Activated CD4-positive, alpha-beta T cell treated with anti-CD3 and anti-CD28 coated beads for 48 hours (primary cell): ENCODE results near the gene PAPPA2.
A peak's percentile ranks its signal among the peaks of the same experiment; 100 is the strongest.
"Not testable (repeated sequence)": the region's sequence is repeated elsewhere in the genome, so short reads cannot be mapped to it uniquely, and the experiment has no call there.

Source experiments
- DNase-seq: peaks from one replicate; pipeline ENCODE4 v3.0.0-alpha.2; 2020

The PAPPA2 gene, protein sequence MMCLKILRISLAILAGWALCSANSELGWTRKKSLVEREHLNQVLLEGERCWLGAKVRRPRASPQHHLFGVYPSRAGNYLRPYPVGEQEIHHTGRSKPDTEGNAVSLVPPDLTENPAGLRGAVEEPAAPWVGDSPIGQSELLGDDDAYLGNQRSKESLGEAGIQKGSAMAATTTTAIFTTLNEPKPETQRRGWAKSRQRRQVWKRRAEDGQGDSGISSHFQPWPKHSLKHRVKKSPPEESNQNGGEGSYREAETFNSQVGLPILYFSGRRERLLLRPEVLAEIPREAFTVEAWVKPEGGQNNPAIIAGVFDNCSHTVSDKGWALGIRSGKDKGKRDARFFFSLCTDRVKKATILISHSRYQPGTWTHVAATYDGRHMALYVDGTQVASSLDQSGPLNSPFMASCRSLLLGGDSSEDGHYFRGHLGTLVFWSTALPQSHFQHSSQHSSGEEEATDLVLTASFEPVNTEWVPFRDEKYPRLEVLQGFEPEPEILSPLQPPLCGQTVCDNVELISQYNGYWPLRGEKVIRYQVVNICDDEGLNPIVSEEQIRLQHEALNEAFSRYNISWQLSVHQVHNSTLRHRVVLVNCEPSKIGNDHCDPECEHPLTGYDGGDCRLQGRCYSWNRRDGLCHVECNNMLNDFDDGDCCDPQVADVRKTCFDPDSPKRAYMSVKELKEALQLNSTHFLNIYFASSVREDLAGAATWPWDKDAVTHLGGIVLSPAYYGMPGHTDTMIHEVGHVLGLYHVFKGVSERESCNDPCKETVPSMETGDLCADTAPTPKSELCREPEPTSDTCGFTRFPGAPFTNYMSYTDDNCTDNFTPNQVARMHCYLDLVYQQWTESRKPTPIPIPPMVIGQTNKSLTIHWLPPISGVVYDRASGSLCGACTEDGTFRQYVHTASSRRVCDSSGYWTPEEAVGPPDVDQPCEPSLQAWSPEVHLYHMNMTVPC (N-terminal part only)

DNA sequence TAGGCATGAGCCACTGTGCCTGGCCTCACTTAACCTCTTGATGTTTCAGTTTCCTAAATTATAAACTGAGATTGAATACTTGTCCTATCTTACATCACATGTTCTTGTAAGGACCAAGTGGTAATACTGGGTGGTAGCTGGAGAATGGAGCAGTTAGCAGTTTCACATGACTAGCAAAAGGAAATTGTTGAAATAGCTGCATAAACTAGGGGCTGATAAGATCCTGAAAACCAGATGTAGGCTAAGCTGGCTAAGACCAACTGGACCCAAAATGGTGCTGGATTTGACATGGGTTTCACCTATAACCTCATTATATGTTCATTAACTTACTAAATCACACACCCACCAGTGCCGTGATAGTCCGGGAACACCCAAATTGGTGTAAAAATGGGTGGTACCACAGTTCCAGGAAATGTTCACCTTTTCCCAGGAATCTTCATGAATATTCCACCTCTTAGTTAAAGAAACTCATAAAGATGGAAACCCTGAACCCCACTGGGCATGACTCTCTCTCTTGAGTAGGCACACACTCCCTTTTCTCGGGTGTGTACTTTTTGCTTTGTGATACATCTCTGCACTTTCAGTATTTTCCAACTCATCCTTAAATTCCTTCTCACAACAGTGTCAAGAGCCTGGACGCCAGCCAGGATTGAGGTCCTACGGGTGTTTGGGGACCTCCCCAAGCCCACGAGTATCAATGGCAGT is at the start of gene PAPPA2:
Gene PAPPA2 (plus strand): TSS at position 502 of the 705 bp plus-strand sequence. CDS start 93,148 bp downstream, outside the sequence.
- DNase-seq, result no peak

DNA sequence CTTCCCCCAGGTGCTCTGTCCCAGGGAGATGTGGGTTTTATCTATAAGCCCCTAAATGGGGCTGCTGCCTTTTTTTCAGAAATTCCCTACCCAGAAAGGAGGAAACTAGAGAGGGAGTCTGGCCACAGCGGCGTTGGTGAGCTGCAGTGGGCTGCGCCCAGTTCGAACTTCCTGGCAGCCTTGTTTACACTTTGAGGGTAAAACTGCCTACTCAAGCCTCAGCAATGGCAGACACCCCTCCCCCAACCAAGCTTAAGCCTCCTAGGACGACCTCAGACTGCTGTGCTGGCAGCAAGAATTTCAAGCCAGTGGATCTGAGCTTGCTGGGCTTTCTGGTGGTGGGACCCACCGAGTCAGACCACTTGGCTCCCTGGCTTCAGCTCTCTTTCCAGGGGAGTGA is 46.2 kb upstream of the PAPPA2 start:
- no peak for DNase-seq

- DNase-seq, result not testable (repeated sequence)
Measured at GRCh38 chr1:176419608-176420007, 43.4 kb upstream of the PAPPA2 start.

- DNase-seq, result no peak
Measured at GRCh38 chr1:176434234-176434633, 28.7 kb upstream of the PAPPA2 start.

- no peak for DNase-seq
Measured at GRCh38 chr1:176436251-176436650, 26.7 kb upstream of the PAPPA2 start.

DNA sequence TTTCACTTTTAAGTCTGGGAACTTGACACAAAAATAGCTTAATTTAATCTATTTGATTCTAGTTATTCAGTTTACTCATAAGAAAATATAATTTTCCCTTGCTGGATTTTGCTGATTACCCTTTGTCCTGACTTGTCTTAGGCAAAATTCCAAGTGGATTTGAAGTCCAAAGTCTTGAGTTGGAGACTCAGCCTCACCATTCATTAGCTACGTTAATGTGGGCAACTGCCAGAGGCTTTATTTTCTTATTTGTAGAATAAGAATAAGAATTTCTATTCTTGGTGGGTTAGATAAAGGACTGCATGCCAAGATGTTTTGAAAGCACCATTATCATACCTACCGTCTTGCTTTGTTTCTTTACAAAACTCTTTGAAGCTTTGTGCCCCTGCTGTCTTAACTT is 22.8 kb upstream of the PAPPA2 start:
- DNase-seq, result no peak

DNA sequence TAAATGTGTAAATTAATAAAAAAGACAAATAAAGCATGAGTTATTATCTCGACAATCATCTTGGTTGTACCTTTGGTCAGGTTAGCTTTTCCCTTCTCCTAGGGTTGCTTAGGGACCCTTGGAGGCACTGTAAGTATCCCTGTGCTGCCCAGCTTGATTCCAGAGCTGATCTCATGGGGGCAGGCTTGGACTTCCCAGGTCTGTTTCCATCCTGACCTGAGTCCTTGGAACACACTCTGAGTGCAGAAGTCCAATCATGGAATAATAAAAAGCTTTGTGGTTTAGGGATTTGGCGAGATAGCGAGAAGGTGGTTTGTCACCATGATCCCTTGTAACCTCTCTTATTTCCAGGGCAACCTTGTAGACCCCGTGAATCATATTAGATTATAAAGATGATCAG is 18.7 kb upstream of the PAPPA2 start:
- DNase-seq, result no peak

- DNase-seq, result no peak
Measured at GRCh38 chr1:176445402-176445801, 17.6 kb upstream of the PAPPA2 start.

GRCh38 chr1:176448340-176448739 is 14.6 kb upstream of the PAPPA2 start:
- DNase-seq, result no peak

- DNase-seq, result no peak
Measured at GRCh38 chr1:176450526-176450925, 12.4 kb upstream of the PAPPA2 start.

GRCh38 chr1:176451741-176452140 is 11.2 kb upstream of the PAPPA2 start:
- not testable (repeated sequence) for DNase-seq

DNA sequence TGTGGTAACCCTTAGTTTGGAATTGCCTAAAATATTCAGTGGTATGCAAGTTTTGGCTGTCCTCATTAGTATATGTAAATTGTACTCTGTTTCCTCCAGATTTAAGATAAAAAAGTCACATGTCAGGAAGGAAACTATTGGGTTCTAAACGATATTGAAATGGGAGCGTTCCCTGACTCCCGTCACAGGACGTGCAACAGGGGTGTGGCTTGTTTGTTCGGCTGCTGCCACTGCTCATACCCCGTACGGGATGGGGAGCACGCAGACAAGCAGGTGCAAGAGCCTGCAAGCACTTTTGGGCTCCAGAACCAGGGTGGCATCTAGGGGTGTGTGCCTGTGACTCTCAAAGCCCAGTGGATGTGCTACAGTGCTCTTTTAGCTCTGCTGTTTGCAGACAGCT is 6.2 kb upstream of the PAPPA2 start:
- no peak for DNase-seq

DNA sequence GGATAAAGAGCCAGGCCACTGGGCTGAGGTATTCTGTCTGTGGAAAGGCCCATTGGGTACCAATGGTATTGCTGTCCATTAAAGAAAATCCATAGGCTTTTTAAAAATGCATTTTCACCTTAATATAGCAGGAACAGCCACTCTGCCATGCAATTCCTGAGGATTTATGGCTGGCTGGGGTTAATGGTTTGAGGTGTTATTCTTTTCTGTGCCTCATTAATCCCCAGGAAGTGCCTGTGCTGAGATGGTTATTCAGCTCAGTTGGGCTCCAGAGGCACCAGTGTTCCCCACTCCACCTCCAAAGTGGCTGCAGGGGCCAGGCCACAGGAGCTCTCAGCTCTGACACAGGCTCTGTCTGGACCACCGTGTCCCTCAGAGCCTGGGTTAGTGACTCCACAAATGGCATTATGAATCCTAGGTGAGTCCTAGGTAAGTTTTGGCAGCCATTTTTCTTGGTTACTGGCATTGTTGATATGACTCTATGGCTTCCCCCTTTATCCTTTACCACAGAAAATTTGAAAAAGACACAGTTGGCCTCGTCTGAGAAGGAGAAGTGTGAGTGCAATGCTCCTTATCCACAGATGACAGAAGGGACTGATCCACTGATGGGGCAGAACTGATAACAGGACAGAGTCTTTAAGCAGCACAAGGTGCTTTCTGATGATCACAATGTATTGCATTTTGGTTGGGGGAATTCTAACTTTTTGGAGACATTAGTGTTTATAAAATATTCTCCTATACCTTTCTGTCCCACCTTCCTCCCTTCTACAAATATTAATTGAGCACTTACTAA is 2.2 kb upstream of the PAPPA2 start:
- DNase-seq, result no peak

GRCh38 chr1:176461576-176461975 is 1.4 kb upstream of the PAPPA2 start:
- no peak for DNase-seq

- DNase-seq, result peak; percentile 2
Measured at GRCh38 chr1:176466514-176466913, 3.5 kb downstream of the PAPPA2 start.

DNA sequence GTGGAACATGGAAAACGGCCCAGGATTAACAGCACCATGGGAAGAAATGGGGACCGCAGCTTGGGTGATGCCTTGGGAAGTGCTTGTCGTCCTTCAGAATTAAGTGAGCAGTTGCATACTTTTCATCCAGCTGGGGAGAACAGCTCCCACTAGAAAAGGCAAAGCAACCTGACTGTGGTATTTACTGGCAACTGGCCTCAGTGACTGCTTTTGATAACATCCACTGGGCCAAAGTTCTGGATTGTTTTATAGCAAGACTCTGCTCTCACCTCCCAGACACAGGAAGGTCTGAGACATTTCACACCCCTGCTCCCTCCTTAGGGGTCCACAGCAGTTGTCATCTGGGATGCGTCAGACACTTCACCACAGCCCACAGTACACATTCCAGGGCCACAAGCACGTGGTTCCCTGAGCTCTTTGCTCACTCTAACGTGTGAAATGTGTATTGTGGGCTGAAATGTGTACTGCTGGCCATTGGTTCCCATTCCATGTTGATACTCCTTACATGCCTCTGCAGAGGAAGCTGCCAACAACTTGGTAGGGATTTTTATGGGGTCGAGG is 6.6 kb downstream of the PAPPA2 start:
- DNase-seq, result no peak

- DNase-seq, result no peak
Measured at GRCh38 chr1:176471338-176472121, 8.6 kb downstream of the PAPPA2 start.

GRCh38 chr1:176479971-176480370 is 17.0 kb downstream of the PAPPA2 start:
- no peak for DNase-seq

- DNase-seq, result no peak
Measured at GRCh38 chr1:176480750-176481149, 17.8 kb downstream of the PAPPA2 start.

- no peak for DNase-seq
Measured at GRCh38 chr1:176485083-176485482, 22.1 kb downstream of the PAPPA2 start.

GRCh38 chr1:176494436-176494835 is 31.5 kb downstream of the PAPPA2 start:
- no peak for DNase-seq
